HUES64 (cell line): ENCODE measurements around the gene CTPS1.

Experiments
- H3K27ac ChIP-seq: 2 replicates; pipeline ENCODE4 v1.7.0; 2013; ENCODE audit warnings: low read depth, low read length, inconsistent platforms
- H3K27me3 ChIP-seq: 2 replicates; pipeline ENCODE4 v1.6.1; 2013; ENCODE audit warnings: mild to moderate bottlenecking, low read length; ENCODE audit not compliant: insufficient read depth
- H3K36me3 ChIP-seq: 2 replicates; pipeline ENCODE4 v1.6.1; 2013; ENCODE audit warnings: mild to moderate bottlenecking, low read length; ENCODE audit not compliant: insufficient read depth
- H3K4me1 ChIP-seq: 2 replicates; pipeline ENCODE4 v1.6.1; 2013; ENCODE audit warnings: mild to moderate bottlenecking, low read length, moderate library complexity; ENCODE audit not compliant: insufficient read depth
- H3K4me3 ChIP-seq: 2 replicates; pipeline ENCODE4 v1.5.1; 2013; ENCODE audit warnings: mild to moderate bottlenecking, low read length, moderate library complexity
- H3K9ac ChIP-seq: 2 replicates; pipeline ENCODE4 v1.6.1; 2013; ENCODE audit warnings: mild to moderate bottlenecking, low read depth, low read length
- H3K9me3 ChIP-seq: 2 replicates; pipeline ENCODE4 v1.6.1; 2013; ENCODE audit warnings: low read depth, low read length; ENCODE audit not compliant: insufficient read depth
- WGBS: fragments of 150-250, 120-280 bp; methylation state at CpG from one replicate; pipeline ENCODE4 v1.1.7; 2013; ENCODE audit warnings: missing lambda C conversion rate; 5-methylcytosine and 5-hydroxymethylcytosine counted together

Gene CTPS1

GRCh38 chr1:41048540-41048939 is 69.0 kb downstream of the CTPS1 start:
- peaks cover 17% of the 10 kb centered on the region; the same call in 1 of the 2 replicates for H3K36me3 ChIP-seq
- H3K27me3 ChIP-seq, result no peaks in the 10 kb centered on the region
- no peak overlapping the region for H3K27ac ChIP-seq
- 91% methylated on average over 3 of the region's 3 CpGs for WGBS
- H3K4me1 ChIP-seq, result no peaks in the 10 kb centered on the region
- H3K4me3 ChIP-seq, result no peak overlapping the region
- H3K9ac ChIP-seq, result no peak overlapping the region
- H3K9me3 ChIP-seq, result no peaks in the 10 kb centered on the region

- no peak overlapping the region for H3K9ac ChIP-seq
- no peak overlapping the region for H3K27ac ChIP-seq
- no peaks in the 10 kb centered on the region for H3K9me3 ChIP-seq
- no CpG with 5 or more reads among the region's 1 CpG for WGBS
- no peaks in the 10 kb centered on the region for H3K4me1 ChIP-seq
- H3K27me3 ChIP-seq, result no peaks in the 10 kb centered on the region
- peaks cover 11% of the 10 kb centered on the region; the same call in 1 of the 2 replicates for H3K36me3 ChIP-seq
- no peak overlapping the region for H3K4me3 ChIP-seq
Measured at GRCh38 chr1:41051022-41051421, 71.5 kb downstream of the CTPS1 start.

GRCh38 chr1:41053316-41053715 is 73.8 kb downstream of the CTPS1 start:
- H3K4me3 ChIP-seq, result no peak overlapping the region
- H3K36me3 ChIP-seq, result 0 out of 2 replicates have a peak, but pooled peaks cover 3% of the 10 kb centered on the region
- H3K4me1 ChIP-seq, result peaks cover 6% of the 10 kb centered on the region; the same call in 1 of the 2 replicates
- no peaks in the 10 kb centered on the region for H3K27me3 ChIP-seq
- WGBS, result 57% methylated on average over 2 of the region's 2 CpGs
- H3K9ac ChIP-seq, result no peak overlapping the region
- no peak overlapping the region for H3K27ac ChIP-seq
- no peaks in the 10 kb centered on the region for H3K9me3 ChIP-seq

GRCh38 chr1:41056907-41057306 is 77.4 kb downstream of the CTPS1 start:
- Histone ChIP-seq H3K4me1 (peaks cover 6% of the 10 kb centered on the region; the same call in 1 of the 2 replicates), H3K27ac (no peak overlapping the region), H3K36me3 (no peaks in the 10 kb centered on the region; the same call in 1 of the 2 replicates), H3K9ac (no peak overlapping the region), H3K4me3 (no peak overlapping the region), H3K9me3 (no peaks in the 10 kb centered on the region), H3K27me3 (no peaks in the 10 kb centered on the region)
- 72% methylated on average over 3 of the region's 5 CpGs for WGBS
